GM21528 (cell line): ENCODE data around the gene ABCB10.
"Not testable (repeated sequence)": the region's sequence is repeated elsewhere in the genome, so short reads cannot be mapped to it uniquely, and the experiment has no call there.

Experiments used
- ATAC-seq: cut with Tn5 transposase; IDR thresholded peaks from one replicate; pipeline ENCODE4 v1.9.1; 2021; ENCODE audit warnings: mild to moderate bottlenecking, moderate library complexity; ENCODE audit not compliant: unreplicated experiment, low FRiP score

The ABCB10 gene

GRCh38 chr1:229574679-229575442, 16.4 kb upstream of the ABCB10 start:
- ATAC-seq, result no peak

DNA sequence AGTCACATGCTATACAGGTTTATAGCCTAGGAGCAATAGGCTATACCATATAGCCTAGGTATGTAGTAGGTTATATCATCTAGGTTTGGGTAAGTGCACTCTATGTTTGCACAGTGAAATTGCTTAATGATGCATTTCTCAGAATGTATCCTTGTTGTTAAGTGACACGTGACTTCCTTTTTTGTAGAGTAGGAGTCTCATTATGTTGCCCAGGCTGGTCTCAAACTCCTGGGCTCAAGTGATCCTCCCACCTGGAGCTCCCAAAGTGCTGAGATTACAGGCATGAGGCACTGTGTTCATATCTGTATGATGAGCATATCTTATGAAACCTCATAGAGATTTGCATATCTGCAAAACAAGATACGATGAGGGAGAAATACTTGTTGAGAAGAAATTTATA, 13.8 kb upstream of the ABCB10 start:
- no peak for ATAC-seq

DNA sequence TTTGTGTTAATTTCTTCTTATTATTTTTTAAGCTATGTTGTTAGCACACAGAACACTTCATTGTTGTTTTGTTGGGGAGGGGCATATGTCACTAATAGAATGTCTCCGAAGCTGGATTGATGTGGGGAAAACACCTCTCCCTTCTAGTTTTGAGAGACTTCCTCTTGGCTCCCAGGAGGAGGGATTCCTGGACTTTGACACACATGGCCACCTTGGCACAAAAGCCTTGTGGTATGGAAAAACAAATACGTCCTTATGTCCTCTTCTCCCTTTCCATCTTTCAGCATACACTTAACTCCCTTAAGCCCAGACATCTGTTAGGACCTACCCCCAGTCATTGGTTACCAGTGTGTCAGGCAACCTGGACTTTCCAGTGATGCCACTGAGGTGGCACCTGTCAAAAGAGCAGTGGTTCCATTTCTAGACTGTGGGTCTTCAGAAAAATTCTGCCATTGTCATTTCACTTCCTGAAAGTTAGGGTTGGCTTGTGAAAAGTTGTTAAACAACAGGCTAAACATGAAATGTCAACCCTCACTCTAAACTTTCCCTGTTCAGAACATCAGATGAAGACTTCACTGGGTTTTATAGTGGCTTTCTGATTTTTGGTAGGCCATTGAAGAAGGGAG, 12.5 kb upstream of the ABCB10 start:
- ATAC-seq, result no peak

DNA sequence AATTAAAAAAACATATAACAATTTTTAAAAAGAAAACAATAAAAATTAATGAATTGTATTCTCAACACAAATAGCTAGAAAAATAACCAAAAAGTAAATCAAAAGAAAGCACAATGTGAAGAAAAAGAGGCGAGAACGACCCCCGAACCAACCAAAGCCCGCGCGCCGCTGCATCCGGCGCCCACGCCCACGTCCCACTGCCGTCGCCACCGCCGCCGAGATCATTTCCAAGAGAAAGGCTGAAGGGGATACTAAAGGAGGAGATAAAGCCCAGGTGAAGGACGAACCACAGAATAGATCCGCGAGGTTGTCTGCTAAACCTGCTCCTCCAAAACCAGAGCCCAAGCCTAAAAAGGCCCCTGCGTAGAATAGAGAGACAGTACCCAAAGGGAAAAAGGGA, 11.8 kb upstream of the ABCB10 start:
- ATAC-seq, result no peak

DNA sequence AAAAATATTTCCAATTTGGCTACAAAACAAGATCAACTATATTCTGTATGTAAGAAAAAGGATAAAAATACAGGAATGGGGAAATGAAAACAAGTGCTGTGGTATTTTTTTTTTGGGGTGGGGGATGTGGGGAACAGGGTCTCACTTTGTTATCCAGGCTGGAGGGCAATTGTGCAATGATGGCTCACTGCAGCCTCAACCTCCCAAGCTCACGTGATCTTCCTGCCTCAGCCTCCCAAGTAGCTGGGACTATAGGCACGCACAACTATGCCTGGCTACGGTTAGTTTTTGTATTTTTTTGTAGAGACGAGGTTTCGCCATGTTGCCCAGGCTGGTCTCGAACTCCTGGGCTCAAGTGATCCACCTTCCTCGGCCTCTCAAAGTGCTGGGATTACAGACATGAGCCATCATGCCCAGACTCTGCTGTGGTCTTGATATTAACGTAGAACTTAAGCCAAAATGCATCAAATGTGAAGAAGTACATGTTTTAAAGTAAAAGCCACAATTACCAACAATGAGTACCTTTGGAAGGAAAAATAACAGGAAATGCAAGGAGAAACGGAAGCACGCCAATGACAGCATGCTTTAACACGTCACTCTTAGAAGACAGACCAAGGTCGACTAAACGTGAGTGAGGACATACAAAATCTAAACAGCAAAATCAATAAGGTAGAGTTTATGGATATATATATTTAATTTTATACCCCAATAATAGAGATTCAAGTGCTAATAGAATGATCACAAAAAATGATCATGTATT, 8.8 kb upstream of the ABCB10 start:
- no peak for ATAC-seq

DNA sequence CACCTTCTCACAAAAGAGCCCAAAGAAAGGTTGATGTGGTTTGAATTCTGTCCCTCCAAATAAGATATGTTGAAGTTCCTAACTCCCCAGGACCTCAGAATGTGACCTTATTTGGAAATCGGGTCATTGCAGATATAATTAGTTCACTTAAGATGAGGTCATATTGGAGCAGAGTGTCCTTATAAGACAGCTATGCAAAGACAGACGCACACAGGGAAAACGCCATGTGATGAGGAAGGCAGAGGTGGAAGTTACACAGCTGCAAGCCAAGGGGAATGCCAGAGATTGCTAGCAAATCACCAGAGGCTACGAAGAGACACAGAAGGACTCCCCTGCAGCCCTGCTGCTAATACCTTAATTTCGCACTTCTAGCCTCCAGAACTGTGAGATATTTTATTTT, 5.2 kb upstream of the ABCB10 start:
- ATAC-seq, result no peak

DNA sequence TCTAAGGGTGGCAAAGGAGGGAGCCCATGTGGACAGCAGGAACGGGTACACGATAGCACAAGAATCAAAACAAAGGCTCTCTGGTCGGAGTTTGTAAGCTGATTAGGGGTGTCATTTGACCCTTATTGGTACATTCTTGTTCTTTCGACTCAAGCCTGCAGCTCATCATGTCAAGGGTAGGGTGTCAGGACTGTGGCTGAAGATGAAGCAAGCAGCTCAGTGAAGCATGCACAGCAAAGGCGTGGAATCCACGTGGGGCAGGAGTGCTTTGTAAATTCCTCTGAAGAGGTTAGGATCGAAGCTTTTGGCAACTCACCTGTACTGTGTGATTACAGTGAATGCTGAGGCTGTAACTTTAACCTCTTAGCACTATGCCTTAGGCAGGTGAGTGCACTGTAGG, 4.7 kb upstream of the ABCB10 start:
- ATAC-seq, result no peak

DNA sequence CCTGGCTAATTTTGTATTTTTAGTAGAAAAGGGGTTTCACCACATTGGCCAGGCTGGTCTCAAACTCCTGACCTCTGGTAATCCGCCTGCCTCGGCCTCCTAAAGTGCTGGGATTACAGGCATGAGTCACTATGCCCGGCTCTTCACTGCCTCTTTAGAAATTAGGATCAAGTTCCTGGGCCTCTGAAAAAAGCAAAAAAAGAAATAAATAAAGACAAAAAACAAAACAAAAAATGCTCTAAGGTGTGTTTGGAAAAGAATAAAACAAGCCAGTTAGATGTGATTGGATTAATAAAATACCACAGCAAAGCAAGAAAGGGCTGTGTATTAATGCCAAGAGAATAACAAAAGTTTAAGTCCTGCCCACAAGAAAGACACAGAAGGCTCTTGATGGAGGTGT, 4.2 kb upstream of the ABCB10 start:
- ATAC-seq, result no peak

DNA sequence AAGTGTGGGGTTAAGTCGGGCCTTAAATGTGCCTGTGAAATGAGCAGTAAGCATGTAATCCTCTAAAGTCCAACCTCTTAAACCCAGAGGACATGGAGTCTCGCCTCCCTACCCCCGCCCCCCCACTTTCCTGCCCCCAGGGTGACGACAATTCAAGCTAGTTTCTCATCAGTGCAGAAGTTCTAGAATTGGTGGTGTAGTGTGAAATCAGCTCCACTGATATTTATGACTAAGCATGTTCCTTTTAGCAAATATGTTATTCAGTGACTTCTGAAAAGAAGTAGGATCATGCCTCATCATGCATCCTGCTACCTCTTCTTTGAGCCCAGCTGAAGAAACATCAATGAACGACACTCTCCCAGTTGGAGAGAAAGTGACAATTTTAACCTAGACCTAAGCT, 2.6 kb upstream of the ABCB10 start:
- ATAC-seq, result no peak

GRCh38 chr1:229560124-229560523, 1.6 kb upstream of the ABCB10 start:
- ATAC-seq, result not testable (repeated sequence)

GRCh38 chr1:229559336-229559801, 862 bp upstream of the ABCB10 start:
- ATAC-seq, result not testable (repeated sequence)

DNA sequence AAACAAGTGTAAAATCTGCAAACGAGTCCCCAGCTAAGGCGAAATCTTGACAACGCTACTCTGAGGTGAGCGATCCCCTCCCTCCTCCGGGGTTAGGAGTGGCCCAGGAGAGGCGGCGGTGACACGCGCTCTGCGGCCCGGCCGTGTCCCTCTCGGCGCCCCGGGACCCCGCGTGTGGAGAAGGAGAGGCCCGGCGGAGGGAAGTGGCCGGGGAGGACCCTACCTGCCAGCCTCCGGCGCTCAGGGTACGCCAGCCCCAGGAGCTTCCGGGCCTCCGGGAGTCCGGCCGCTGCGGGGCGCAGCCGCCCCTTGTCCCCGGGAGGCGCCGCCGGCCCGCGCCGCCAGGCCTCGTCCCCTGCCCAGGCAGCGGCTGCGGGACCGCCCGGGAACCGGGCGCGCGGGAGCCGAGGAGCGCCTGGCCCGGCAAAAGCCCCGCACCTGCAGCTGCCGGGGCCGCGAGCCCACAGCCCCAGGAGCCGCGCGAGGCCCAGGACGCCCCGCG, 543 bp downstream of the ABCB10 start:
- ATAC-seq, result peak; percentile 34

DNA sequence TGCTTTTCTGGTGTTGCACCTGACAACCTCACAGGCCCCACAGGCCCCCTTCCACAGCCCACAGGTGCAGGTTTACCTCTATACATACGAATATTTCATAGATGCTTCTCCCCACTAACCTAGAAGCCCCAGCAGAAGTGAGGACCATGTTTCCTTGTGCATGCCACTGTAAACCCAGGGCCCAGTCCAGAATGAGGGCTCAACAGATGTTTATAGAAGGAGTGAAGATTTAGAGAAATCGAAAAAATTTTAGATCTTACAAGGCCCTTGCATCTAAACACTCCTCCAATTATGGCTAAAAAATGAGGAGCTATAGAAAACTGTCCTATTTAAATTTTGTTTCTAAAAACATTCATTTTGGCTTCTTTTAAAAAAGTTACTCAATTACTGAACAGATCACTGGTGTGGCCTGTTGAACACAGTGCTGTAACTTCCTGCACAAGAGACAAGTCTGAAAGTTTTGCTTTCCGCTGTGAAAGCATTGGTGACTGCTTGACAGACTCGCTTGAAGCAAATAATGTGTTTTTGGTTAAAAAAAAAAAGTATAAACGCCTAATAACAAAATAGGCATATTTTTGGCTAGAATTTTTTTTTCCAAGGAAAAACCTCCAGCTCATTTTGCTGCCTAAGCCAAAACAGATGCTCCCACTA, 1.2 kb downstream of the ABCB10 start:
- no peak for ATAC-seq

- ATAC-seq, result no peak
Measured at GRCh38 chr1:229554886-229555621, 3.5 kb downstream of the ABCB10 start.

- no peak for ATAC-seq
Measured at GRCh38 chr1:229553621-229554130, 4.8 kb downstream of the ABCB10 start.

DNA sequence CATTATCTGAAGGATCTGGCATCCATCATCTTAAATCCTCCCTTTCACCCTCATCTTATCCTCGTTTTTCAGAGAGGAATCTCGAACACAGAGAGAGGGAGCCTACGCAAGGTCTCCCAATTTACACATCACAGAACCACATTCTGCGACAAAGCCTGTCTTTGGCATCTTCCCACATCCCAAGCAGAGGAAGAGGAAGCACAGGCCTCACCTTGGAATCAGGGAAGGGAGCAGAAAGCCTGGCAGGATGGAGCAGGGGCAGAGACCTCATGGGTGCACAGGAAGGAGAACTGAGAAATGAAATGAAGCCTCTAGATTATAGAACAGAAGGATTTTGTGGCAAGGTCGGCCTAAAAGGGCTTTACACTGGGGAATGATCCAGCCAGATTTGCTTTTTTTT, 5.8 kb downstream of the ABCB10 start:
- no peak for ATAC-seq

DNA sequence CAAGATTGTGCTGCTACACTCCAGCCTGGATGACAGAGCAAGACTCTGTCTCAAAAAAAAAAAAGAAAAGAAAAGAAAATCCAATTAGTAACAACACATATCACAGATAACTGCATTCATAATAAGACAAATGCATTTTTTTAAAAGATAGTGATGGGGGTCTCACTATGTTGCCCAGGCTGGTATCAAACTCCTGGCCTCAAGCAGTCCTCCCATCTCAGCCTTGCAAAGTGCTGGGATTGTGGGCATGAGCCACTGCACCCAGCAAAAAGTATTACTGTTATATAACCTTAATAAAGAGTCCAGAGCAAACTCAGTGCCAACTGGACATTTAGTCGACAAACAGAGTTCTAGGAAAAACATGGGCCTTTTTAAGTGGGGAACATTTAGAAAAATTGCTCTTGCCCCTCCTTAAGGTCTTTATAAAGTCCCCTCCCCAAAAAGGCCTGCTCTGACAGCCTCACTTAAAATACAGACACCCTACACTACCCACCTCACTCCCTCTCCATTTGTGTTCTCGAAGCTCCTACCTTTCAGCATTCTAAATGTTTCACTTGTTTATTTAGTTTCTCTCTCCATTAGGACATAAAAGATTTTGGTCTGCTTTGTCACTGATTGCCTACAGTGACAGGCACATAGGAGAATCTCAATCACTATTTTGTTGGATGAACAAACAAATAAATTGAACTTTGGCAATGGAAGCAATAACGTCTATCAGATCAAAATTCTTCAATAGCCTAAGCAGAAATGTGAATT, 7.5 kb downstream of the ABCB10 start:
- no peak for ATAC-seq

DNA sequence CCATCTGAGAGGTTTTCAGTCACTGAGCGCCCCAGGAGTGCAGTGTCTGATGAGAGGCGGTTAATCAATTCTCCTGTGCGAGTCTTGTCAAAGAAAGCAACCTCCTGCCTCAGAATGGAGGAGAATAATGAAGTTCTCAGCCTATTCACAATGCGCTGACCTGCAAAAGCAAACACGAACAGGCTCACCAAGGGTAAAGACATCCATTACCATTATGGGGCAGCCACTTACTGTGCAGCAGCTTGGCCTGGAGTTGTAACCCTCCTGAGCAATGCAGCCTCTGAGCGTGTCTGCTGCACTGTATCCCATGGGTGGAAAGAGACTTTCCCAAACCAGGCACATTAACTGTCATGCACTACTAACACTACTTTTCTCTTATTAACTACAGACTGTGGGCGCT, 11.0 kb downstream of the ABCB10 start:
- no peak for ATAC-seq

DNA sequence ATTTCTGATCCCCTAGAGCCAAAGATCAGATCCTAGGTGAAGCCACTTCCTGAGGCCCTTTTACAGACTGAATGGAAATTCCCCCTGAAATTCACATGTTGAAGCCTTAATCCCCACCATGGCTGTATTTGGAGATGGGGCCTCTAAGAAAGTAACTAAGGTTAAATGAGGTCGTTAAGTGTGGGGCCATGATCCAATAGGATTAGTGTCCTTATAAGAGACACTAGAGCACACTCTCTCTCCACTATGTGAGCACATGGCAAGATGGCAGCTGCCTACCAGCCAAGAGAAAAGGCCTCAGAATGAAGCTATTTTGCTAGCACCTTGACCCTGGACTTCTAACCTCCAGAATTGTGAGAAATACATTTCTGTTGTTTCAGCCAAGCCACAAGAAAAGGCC, 13.9 kb downstream of the ABCB10 start:
- ATAC-seq, result no peak
